ENCODE results near the gene SEL1L2.

Gene SEL1L2

DNA sequence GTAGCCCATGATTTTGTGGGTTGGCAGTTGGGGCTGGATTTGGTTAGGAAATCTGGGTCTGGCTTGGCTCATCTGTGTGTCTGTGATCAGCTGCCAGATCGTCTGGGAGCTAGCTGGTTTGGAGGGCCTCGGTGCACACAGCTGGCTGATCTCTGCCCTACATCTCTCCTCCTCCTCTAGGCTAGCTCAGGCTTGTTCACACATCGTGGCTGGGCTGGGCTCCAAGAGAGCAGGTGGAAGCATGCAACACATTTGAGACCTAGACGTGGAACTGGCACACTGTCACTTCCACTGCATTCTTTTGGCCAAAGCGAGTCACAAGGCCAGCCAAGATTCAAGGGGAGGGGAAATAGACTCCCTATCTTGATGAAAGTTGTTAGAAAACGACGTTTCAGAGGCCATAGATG lies 189.7 kb downstream of the SEL1L2 start:
- no peak for DNase-seq
- TF ChIP-seq POLR2A (IDR thresholded peaks at IDR 0.05; ENCODE audit: low read length) (no peak), GATA1 (IDR thresholded peaks at IDR 0.05; ENCODE audit: low read depth, low read length) (no peak)

DNA sequence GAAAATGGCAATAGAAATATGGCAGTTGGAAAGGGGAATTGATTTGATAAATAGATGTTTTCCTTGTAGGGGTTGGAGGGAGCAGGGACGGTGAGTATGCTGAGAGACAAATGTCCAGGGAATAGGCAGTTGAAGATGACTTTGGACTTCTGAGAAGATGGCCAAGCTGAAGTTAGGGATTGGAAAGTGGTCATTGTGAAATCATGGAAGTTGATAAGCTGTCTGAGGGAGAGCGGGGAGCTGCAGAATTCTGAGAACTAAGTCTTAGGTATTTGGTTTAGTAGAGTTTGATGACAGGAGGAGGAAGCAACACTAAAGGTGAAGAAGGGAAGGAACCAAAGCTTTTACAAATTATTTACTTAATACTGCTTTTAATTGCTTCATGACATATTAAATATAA lies 190.4 kb downstream of the SEL1L2 start:
- no peak for DNase-seq
- TF ChIP-seq POLR2A (IDR thresholded peaks at IDR 0.05; ENCODE audit: low read length): no peak
- no peak for TF ChIP-seq GATA1 (IDR thresholded peaks at IDR 0.05; ENCODE audit: low read depth, low read length)

Data from erythroblast (primary cell).